AG20443 (cell line): ENCODE results near the gene ERBB3.

Experiments
- DNase-seq: peaks from one replicate; pipeline ENCODE4 v3.0.0; 2012; ENCODE audit warnings: low spot score, mixed read lengths

The ERBB3 gene

GRCh38 chr12:56134897-56135296, 54.9 kb downstream of the ERBB3 start:
- DNase-seq = no peak

DNA sequence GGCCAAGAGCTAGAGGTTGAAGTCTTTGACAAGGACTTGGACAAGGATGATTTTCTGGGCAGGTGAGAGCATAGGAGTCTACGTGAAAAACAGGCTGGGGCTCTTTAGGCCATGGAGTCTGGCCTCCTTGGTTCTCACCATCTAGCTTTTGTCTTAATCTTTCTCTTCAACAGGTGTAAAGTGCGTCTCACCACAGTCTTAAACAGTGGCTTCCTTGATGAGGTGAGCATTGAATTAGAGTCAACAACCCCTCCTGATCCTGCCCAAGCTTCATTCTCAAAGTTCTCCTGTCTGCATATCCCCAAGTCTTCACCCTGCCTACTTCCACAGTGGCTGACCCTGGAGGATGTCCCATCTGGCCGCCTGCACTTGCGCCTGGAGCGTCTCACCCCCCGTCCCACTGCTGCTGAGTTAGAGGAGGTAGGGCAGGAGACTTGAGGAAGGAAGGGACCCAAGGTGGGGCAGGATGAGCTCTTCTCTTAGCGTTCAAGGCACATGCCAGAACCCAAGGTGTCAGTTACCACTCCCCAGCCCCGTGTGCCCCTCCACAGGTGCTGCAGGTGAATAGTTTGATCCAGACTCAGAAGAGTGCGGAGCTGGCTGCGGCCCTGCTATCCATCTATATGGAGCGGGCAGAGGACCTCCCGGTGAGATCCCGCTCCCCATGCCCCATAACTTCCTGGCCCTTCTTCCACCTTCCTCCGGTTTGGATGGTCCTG, 58.0 kb downstream of the ERBB3 start:
- DNase-seq = no peak

DNA sequence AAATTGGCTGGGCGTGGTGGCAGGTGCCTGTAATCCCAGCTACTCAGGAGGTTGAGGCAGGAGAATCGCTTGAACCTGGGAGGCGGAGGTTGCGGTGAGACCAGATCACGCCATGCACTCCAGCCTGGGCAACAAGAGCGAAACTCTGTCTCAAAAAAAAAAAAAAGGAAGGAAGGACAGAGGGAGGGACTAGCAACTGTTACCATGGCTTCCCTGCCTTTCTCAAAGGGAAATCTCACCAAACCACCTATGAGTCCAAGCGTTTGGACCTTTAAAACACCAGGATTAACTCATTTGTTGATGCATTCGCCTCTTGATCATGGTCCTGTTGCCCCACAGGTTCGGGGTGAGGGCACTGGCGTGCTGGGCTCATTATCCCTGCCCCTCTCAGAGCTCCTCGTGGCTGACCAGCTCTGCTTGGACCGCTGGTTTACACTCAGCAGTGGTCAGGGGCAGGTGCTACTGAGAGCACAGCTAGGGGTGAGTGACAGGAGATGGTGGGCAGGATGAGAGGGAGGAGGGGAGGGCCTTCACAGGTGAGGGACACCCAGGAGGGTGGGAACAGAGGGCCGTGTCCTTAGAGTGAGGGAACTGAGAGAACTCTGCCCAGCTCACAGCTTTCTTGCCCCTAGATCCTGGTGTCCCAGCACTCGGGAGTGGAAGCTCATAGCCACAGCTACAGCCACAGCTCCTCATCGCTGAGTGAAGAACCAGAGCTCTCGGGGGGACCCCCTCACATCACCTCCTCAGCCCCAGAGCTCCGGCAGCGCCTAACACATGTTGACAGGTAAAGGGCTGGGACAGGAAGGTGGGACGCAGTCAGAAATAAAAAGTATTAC, 62.2 kb downstream of the ERBB3 start:
- DNase-seq = no peak

DNA sequence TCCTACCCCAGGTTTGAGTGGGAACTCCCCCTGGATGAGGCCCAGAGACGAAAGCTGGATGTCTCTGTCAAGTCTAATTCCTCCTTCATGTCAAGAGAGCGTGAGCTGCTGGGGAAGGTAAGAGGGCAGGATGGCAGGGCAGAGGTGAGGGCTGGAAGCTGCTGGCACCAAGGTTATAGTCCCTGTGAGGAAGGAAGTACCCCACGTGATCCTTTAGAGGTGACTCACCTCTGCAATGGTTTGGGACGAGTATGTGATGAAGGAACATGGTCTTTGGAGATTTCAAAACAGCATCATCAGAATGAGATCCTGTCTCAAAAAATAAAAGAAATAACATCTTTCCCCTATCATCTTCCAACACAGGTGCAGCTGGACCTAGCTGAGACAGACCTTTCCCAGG, 63.3 kb downstream of the ERBB3 start:
- no peak for DNase-seq

GRCh38 chr12:56143870-56144269, 63.9 kb downstream of the ERBB3 start:
- no peak for DNase-seq

GRCh38 chr12:56145217-56145616, 65.3 kb downstream of the ERBB3 start:
- no peak for DNase-seq

- no peak for DNase-seq
Measured at GRCh38 chr12:56146492-56147460, 66.8 kb downstream of the ERBB3 start.

GRCh38 chr12:56150563-56150962, 70.6 kb downstream of the ERBB3 start:
- DNase-seq = no peak

DNA sequence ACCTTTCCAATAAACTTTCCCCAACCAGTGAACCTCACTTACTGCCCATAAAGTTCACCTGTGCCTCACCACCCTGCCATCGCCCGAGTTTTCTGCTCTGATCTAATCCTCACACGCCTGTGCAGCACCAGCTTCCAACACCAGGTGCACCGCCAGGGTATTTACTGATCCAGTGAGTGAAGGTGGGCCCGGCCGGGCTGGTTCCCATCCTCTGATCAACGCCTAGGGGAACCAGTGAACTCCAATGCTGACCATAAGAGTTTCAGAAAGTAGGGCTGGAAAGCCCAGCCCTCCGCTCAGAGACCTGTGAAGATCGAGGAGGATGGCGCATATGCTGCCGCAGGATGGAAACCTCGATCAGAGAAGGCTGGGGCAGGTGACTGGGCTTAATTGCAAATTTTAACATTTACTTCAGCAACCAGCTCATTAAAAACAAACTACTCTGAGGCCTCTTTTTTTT, 71.7 kb downstream of the ERBB3 start:
- DNase-seq = peak; percentile 24

- peak; percentile 96 for DNase-seq
Measured at GRCh38 chr12:56152132-56152755, 72.3 kb downstream of the ERBB3 start, which contains the start of gene MYL6B. MYL6B (plus strand) TSS chr12:56152587; CDS start chr12:56153919, 1,332 bp downstream.
